GM12874 (cell line): ENCODE data around the gene DYRK1A.

Experiments used
- CTCF ChIP-seq: IDR thresholded peaks from 2 replicates; pipeline ENCODE4 v1.5.1; 2011; ENCODE audit warnings: low read depth, mild to moderate bottlenecking, control low read depth, low read length, moderate library complexity; ENCODE audit not compliant: insufficient read depth

The DYRK1A gene

GRCh38 chr21:37367336-37367702 is 746 bp downstream of the DYRK1A start:
- TF ChIP-seq CTCF, result no peak

- no peak for TF ChIP-seq CTCF
These were observed 1.3 kb downstream of the DYRK1A start for GRCh38 chr21:37367703-37368540.

- TF ChIP-seq CTCF, result no peak
These were observed 2.1 kb downstream of the DYRK1A start for GRCh38 chr21:37368541-37369279.

GRCh38 chr21:37369307-37369854 is 2.8 kb downstream of the DYRK1A start:
- TF ChIP-seq CTCF, result no peak

- TF ChIP-seq CTCF, result no peak
These were observed 3.8 kb downstream of the DYRK1A start for GRCh38 chr21:37370152-37371040.

GRCh38 chr21:37371041-37371397 is 4.4 kb downstream of the DYRK1A start:
- TF ChIP-seq CTCF, result no peak
